GM10266 (cell line): ENCODE results near the gene LHFPL2.
A peak's percentile ranks its signal among the peaks of the same experiment; 100 is the strongest.
"Not testable (repeated sequence)": the region's sequence is repeated elsewhere in the genome, so short reads cannot be mapped to it uniquely, and the experiment has no call there.

Experiments used
- DNase-seq: peaks from one replicate; pipeline ENCODE4 v3.0.0; 2012; ENCODE audit errors: extremely low spot score
- TF ChIP-seq, protein P1 (sequence below): IDR thresholded peaks from 2 replicates; pipeline ENCODE4 v1.5.1; 2012; ENCODE audit warnings: mild to moderate bottlenecking, low read depth; ENCODE audit not compliant: control insufficient read depth, insufficient read depth; ENCODE audit errors: missing control alignments

LHFPL2 gene

DNA sequence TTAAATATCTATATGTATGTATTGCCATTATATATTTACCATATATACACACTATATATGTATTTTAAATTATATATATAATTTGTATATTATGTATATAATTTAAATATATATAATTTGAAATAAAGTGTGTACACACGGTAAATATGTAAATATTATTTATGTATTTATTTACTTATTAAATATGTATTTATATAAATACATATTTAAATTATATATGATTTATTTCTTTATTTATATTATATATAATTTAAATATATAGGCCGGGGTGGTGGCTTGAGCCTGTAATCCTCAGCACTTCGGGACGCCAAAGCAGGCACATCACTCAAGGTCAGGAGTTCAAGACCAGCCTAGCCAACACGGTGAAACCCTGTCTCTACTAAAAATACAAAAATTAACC is 31.3 kb upstream of the LHFPL2 start:
- DNase-seq = no peak
- TF ChIP-seq, protein P1, sequence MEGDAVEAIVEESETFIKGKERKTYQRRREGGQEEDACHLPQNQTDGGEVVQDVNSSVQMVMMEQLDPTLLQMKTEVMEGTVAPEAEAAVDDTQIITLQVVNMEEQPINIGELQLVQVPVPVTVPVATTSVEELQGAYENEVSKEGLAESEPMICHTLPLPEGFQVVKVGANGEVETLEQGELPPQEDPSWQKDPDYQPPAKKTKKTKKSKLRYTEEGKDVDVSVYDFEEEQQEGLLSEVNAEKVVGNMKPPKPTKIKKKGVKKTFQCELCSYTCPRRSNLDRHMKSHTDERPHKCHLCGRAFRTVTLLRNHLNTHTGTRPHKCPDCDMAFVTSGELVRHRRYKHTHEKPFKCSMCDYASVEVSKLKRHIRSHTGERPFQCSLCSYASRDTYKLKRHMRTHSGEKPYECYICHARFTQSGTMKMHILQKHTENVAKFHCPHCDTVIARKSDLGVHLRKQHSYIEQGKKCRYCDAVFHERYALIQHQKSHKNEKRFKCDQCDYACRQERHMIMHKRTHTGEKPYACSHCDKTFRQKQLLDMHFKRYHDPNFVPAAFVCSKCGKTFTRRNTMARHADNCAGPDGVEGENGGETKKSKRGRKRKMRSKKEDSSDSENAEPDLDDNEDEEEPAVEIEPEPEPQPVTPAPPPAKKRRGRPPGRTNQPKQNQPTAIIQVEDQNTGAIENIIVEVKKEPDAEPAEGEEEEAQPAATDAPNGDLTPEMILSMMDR = no peak

DNA sequence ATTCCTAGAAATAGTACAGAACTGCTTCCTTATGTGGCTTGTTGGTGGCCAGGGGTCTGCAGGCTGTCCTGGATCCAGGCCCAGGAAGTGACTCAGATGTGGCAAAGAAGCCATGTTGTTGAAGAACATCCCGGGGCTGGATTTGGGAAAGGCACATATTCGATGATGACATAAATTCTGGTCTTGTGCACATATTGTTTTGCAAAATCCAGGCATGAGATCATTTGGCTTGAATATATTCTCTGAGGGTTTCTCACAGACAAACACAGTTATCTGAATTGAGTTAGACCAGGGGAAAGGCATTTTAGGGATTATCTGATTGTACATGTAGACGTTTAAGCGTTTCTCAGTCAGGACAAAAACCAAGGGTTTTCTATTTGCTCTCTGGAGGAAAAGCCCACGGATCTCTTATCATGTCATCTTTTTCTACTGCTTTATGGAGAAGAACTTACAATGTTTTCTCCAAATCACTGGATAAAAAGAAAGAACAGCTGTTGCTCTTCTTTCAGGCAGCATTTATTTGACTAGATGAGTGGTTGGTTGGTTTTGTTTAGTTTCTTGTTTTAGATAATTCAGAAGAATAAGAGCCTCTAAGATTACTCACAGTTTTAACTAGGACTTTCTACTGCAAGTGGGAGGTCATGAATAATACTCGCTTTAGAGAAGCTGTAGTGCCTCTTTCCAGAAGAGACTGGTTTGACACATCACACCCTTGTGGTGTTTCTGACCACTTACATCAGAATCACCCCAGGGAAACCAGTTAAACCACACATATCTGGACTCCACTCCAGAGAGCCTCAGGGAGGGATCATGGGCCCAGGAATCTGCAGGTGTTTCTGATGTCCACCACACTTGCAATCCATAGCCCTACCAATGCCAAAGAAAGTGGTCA is 29.5 kb upstream of the LHFPL2 start:
- DNase-seq = peak; percentile 22
- TF ChIP-seq, protein P1 = no peak

DNA sequence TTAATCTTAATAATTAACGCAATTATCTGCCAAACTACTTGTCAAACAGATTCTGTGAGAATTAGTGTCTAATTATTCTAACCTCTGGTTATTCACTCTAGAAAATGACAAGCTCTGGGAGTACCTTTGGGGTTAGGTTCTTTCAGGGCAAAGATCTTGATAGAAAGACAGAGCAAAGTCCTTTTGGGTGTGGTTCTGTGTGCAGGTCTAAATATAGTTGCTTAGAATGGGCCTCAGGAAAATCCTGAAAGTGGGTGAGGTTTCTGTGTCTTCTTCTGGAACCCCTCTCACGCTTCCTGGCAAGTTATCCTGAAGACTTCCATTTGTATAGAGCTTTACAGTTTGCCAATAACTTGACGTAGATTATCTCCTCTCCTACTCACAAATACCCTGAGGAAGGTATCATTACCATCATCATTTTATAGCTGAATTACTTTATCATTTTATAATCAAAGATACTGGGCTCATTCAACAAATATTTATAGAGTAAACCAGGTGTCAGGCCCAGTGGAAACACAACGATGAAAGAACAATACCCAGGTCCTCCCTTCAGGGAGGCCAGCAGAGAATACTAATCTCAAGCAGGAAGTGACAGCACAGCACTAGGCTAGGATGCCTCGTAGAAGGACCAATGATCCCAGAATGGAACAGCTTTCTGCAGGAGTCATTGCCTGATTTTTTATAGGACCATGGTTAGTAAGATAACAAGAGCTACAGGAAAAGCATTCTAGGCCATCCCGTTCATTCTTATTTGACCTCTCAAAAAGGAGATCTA is 27.6 kb upstream of the LHFPL2 start:
- no peak for DNase-seq
- TF ChIP-seq, protein P1 = no peak

GRCh38 chr5:78673827-78674226 is 25.3 kb upstream of the LHFPL2 start:
- DNase-seq = not testable (repeated sequence)

- no peak for DNase-seq
- TF ChIP-seq, protein P1 = no peak
Observed at GRCh38 chr5:78672154-78672553, 23.6 kb upstream of the LHFPL2 start.

DNA sequence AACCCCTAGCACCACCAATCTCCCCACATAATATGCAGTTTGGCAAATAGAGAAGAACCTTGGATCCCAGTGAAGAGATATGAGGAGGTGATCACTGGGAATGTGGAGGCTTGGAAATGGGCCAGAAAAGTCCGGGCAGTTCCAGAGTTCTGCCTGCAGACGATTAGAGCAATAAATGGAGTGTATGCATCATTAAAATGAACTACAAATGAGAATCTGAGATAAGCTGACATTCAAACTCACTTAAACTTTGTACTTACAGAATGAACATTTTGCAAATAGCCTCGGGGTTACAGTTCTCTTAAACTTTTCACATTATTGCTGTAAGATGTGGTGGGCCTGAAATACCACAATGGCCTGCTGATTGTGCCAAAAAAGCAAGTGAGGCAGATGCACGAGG is 23.0 kb upstream of the LHFPL2 start:
- TF ChIP-seq, protein P1 = no peak
- no peak for DNase-seq

DNA sequence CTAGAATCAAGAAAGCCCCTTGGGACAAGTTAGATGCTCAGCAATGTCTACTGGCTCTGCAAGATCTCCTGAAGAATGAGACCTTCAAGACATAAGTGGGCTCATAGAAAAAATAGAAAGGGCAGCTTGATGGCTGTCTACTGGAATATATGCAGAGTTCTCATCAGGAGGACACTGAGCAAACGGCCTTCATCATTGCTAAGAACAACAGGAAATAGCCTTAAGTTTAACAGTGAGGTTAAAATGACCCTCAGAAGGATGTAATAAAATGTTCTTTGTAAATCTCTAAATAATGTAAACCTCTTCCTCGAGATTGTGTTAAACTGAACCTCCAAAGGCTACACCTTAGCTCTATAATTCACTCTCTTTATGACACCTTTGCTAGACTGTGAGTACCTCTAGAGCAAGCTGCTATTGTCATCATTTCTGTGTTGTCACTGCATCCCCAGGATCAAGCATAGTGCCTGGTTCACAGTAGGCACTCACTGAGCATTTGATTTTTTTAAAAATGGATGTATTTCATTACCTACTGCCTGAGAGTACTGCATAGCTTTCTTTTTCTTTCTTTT is 22.2 kb upstream of the LHFPL2 start:
- TF ChIP-seq, protein P1 = no peak
- DNase-seq = no peak
